GM18868 (cell line): Measurements from ENCODE around the gene LSS.
"Not testable (repeated sequence)": the region's sequence is repeated elsewhere in the genome, so short reads cannot be mapped to it uniquely, and the experiment has no call there.

ENCODE experiments used
- ATAC-seq: cut with Tn5 transposase; IDR thresholded peaks from one replicate; pipeline ENCODE4 v1.9.1; 2021; ENCODE audit warnings: mild to moderate bottlenecking, moderate library complexity; ENCODE audit not compliant: unreplicated experiment

LSS gene

DNA sequence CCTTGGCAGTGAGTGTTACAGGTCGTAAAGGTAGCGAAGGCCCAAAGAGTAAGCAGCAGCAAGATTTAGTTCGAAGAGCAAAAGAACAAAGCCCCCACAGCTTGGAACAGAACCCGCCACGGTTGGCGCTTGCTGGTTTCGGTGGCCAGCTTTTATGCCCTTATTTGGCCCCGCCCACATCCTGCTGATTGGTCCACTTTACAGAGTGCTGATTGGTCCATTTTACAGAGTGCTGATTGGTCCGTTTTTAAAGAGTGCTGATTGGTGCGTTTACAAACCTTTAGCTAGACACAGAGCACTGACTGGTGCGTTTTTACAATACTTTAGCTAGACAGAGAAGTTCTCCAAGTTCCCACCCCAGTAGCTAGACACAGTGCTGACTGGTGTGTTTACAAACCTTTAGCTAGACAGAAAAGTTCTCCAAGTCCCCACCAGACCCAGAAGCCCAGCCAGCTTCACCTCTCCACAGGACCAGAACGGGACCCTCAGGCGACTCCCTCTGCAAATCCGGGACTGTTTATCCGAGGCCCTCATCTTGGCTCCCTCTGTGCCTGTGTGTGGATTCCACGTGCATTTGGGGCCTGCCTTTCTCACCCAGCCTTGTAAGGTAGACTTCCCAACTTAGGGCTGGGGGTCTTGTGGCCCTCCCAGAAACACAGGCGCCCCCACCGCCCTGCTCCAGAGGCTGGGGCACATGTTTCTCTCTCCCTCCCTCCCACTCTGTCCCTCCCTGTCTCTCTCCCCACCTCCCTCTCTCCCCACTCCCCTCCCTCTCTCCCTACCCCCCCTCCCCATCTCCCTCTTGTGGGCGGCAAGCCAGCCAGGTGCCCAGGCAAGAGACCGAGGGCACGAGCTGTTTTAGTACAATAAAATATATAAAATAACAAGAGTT, 85.7 kb downstream of the LSS start:
- ATAC-seq, result no peak

GRCh38 chr21:46141767-46142581, 86.6 kb downstream of the LSS start:
- ATAC-seq, result no peak

- not testable (repeated sequence) for ATAC-seq
Observed at GRCh38 chr21:46140352-46141003, 88.1 kb downstream of the LSS start.

GRCh38 chr21:46139686-46140085, 88.9 kb downstream of the LSS start:
- no peak for ATAC-seq

GRCh38 chr21:46138383-46138970, 90.1 kb downstream of the LSS start:
- ATAC-seq, result no peak
